ENCODE results near the gene PHLDB2. TPM values are rescaled to one million over a fixed set of nuclear protein-coding genes. Genes with fewer than 3 reads are reported as not detected.

Gene PHLDB2
- total RNA-seq, 1 donor from 2014 or later: 170 TPM

DNA sequence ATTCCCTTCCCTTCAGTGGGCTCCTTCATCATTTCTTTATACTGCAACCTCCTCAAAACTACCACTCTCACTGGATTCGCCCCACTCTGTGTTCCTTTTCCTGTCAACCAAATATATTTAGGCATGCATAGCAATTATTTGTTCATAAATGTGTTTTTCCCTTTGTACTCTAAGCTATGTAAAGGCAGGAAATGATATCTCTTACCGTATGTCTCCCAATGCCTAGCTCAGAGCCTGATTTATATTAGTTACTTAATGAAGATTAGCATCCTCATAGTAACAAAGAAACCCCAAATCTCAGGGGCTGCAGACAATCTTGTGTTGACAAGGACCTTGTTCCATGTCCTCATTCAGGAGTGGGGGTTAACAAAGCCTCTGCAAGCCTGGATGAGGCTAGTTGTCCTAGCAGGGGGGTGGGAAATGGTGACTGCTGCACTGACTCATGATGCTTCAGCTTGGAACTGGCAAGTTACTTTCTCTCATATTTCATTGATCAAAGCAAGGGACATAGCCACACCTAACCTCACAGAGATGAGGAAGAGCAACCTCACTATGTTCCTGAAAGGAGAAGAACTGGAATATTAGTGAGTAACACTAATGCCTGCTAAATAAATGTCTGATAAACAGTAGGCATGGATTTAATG, 15.2 kb downstream of the PHLDB2 start:
- H3K4me1 Mint-ChIP-seq (ENCODE audit: low read depth, unreplicated experiment): peaks cover 55% of the 10 kb centered on the region
- no peak overlapping the region for H3K4me3 ChIP-seq (ENCODE audit: insufficient read depth, low read depth, low read length)
- H3K9me3 ChIP-seq (ENCODE audit: insufficient read depth, low read depth, low read length): no peaks in the 10 kb centered on the region
- H3K79me2 ChIP-seq (ENCODE audit: insufficient read depth, low read length): peaks cover 90% of the 10 kb centered on the region
- no peaks in the 10 kb centered on the region for H3K9me3 Mint-ChIP-seq (ENCODE audit: unreplicated experiment)
- TF ChIP-seq EZH2 (IDR thresholded peaks at IDR 0.05; ENCODE audit: insufficient read depth, low read length) (no peak), CTCF (IDR thresholded peaks at IDR 0.05; ENCODE audit: insufficient read depth, low read depth, low read length) (no peak)
- H3K4me1 ChIP-seq (ENCODE audit: insufficient read depth, low read length): peaks cover 18% of the 10 kb centered on the region
- H3K27ac Mint-ChIP-seq (ENCODE audit: unreplicated experiment): peak overlapping the region; percentile 35
- H3K27ac ChIP-seq (ENCODE audit: low read depth, low read length): peak overlapping the region; percentile 66
- H3K27me3 ChIP-seq (ENCODE audit: insufficient read depth, low read length): no peaks in the 10 kb centered on the region
- no peaks in the 10 kb centered on the region for H3K27me3 Mint-ChIP-seq (ENCODE audit: low read depth, unreplicated experiment)
- H3K36me3 ChIP-seq (ENCODE audit: insufficient read depth, low read length): peaks cover 12% of the 10 kb centered on the region
- FAIRE-seq (peak; percentile 95), DNase-seq (ENCODE audit: low read depth) (peak; percentile 80)
- H3K36me3 Mint-ChIP-seq (ENCODE audit: low read depth, unreplicated experiment): peaks cover 19% of the 10 kb centered on the region
- H2AFZ ChIP-seq (ENCODE audit: low read depth, low read length): no peak overlapping the region
- peaks cover 12% of the 10 kb centered on the region for H4K20me1 ChIP-seq (ENCODE audit: insufficient read depth, low read length)
- H3K4me2 ChIP-seq (ENCODE audit: low read length): peak overlapping the region; percentile 63
- peak overlapping the region; percentile 39 for H3K9ac ChIP-seq (ENCODE audit: low read length)
- no peak overlapping the region for H3K4me3 Mint-ChIP-seq (ENCODE audit: unreplicated experiment)

DNA sequence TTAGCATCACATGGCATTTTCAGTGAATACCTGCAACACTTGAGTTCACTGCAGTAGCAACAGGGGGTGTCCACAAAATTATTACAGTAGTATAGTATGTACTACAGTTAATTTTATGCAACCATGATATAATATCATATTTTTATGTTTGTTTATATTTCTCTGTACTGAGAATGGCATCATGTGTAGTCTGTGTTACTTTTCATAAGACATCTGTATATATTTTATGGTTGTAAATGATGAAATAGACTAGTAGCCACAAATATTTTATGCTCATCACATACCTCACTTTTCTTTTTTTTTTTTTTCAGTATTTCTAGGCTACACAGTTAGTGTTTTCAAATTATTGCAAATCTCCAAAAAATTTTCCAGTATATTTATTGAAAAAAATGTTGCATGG, 22.4 kb downstream of the PHLDB2 start:
- DNase-seq (ENCODE audit: low read depth) (no peak), FAIRE-seq (no peak)
- H3K79me2 ChIP-seq (ENCODE audit: insufficient read depth, low read length): peaks cover 91% of the 10 kb centered on the region
- H3K27me3 ChIP-seq (ENCODE audit: insufficient read depth, low read length): no peaks in the 10 kb centered on the region
- H3K27me3 Mint-ChIP-seq (ENCODE audit: low read depth, unreplicated experiment): no peaks in the 10 kb centered on the region
- no peak overlapping the region for H3K4me3 ChIP-seq (ENCODE audit: insufficient read depth, low read depth, low read length)
- peaks cover 24% of the 10 kb centered on the region for H3K36me3 ChIP-seq (ENCODE audit: insufficient read depth, low read length)
- no peak overlapping the region for H3K27ac ChIP-seq (ENCODE audit: low read depth, low read length)
- no peak overlapping the region for H3K4me2 ChIP-seq (ENCODE audit: low read length)
- H2AFZ ChIP-seq (ENCODE audit: low read depth, low read length): no peak overlapping the region
- peaks cover 5% of the 10 kb centered on the region for H3K9me3 Mint-ChIP-seq (ENCODE audit: unreplicated experiment)
- TF ChIP-seq EZH2 (IDR thresholded peaks at IDR 0.05; ENCODE audit: insufficient read depth, low read length) (no peak), CTCF (IDR thresholded peaks at IDR 0.05; ENCODE audit: insufficient read depth, low read depth, low read length) (no peak)
- no peak overlapping the region for H3K4me3 Mint-ChIP-seq (ENCODE audit: unreplicated experiment)
- H3K27ac Mint-ChIP-seq (ENCODE audit: unreplicated experiment): no peak overlapping the region
- no peaks in the 10 kb centered on the region for H3K9me3 ChIP-seq (ENCODE audit: insufficient read depth, low read depth, low read length)
- peaks cover 46% of the 10 kb centered on the region for H4K20me1 ChIP-seq (ENCODE audit: insufficient read depth, low read length)
- H3K9ac ChIP-seq (ENCODE audit: low read length): no peak overlapping the region
- peaks cover 32% of the 10 kb centered on the region for H3K4me1 Mint-ChIP-seq (ENCODE audit: low read depth, unreplicated experiment)
- no peaks in the 10 kb centered on the region for H3K4me1 ChIP-seq (ENCODE audit: insufficient read depth, low read length)
- H3K36me3 Mint-ChIP-seq (ENCODE audit: low read depth, unreplicated experiment): peaks cover 27% of the 10 kb centered on the region

- DNase-seq (ENCODE audit: low read depth): no peak
- Histone ChIP-seq H3K4me1 (ENCODE audit: insufficient read depth, low read length) (no peaks in the 10 kb centered on the region), H3K9ac (ENCODE audit: low read length) (no peak overlapping the region), H3K27ac (ENCODE audit: low read depth, low read length) (no peak overlapping the region), H3K27me3 (ENCODE audit: insufficient read depth, low read length) (no peaks in the 10 kb centered on the region), H3K4me2 (ENCODE audit: low read length) (no peak overlapping the region), H2AFZ (ENCODE audit: low read depth, low read length) (no peak overlapping the region), H3K9me3 (ENCODE audit: insufficient read depth, low read depth, low read length) (no peaks in the 10 kb centered on the region), H3K36me3 (ENCODE audit: insufficient read depth, low read length) (peaks cover 28% of the 10 kb centered on the region), H3K4me3 (ENCODE audit: insufficient read depth, low read depth, low read length) (no peak overlapping the region), H4K20me1 (ENCODE audit: insufficient read depth, low read length) (peaks cover 53% of the 10 kb centered on the region), H3K79me2 (ENCODE audit: insufficient read depth, low read length) (peaks cover 96% of the 10 kb centered on the region)
- Mint-ChIP-seq H3K9me3 (ENCODE audit: unreplicated experiment) (peaks cover 5% of the 10 kb centered on the region), H3K36me3 (ENCODE audit: low read depth, unreplicated experiment) (peaks cover 26% of the 10 kb centered on the region), H3K27me3 (ENCODE audit: low read depth, unreplicated experiment) (no peaks in the 10 kb centered on the region), H3K4me1 (ENCODE audit: low read depth, unreplicated experiment) (peaks cover 33% of the 10 kb centered on the region), H3K27ac (ENCODE audit: unreplicated experiment) (no peak overlapping the region), H3K4me3 (ENCODE audit: unreplicated experiment) (no peak overlapping the region)
- FAIRE-seq: no peak
- TF ChIP-seq CTCF (IDR thresholded peaks at IDR 0.05; ENCODE audit: insufficient read depth, low read depth, low read length) (no peak), EZH2 (IDR thresholded peaks at IDR 0.05; ENCODE audit: insufficient read depth, low read length) (no peak)
Observed at GRCh38 chr3:111882194-111882593, 23.1 kb downstream of the PHLDB2 start.
